A549 treated with RU486 at 1 μM for 4 hours (cell line): ENCODE data around the gene PUS1. TPM values are rescaled to one million over a fixed set of nuclear protein-coding genes. Genes with fewer than 3 reads are reported as not detected.

Experiments
- total RNA-seq: library from RNA; stranded (reverse); fragments of 200-300 nt; extraction: Qiagen RNA extraction; gene quantifications from 5 replicates; pipeline ENCODE4 v1.2.3, GENCODE V29; 2022; ENCODE audit warnings: low read depth

Gene PUS1
- total RNA-seq = 53.9 to 85.2 TPM (median 84.1 TPM) in 5 replicates

GRCh38 chr12:131928711-131929580 is at the start of gene PUS1:
TSS of gene PUS1 (plus strand) at chr12:131929276. CDS start at chr12:131929723, 447 bp downstream.

GRCh38 chr12:131894313-131894860 is 34.7 kb upstream of the PUS1 start, which contains the start of gene ULK1:
TSS of gene ULK1 (plus strand) at chr12:131894622. CDS start at chr12:131895002, 380 bp downstream.

GRCh38 chr12:131949431-131950181 is 20.5 kb downstream of the PUS1 start, which contains the start of gene EP400:
TSS of gene EP400 (plus strand) at chr12:131949942. CDS start at chr12:131960620, 10,678 bp downstream.

Other genes starting within 250 kb of the PUS1 start
- 26.2 to 31.5 TPM (median 30.9 TPM) in 5 replicates for gene SFSWAP, start 218.2 kb upstream of the PUS1 start, total RNA-seq
- 5.9 to 12.4 TPM (median 12.2 TPM) in 5 replicates for gene MMP17, start 100.9 kb upstream of the PUS1 start, total RNA-seq
- gene ULK1, start 34.7 kb upstream of the PUS1 start, total RNA-seq = 22.6 to 41.2 TPM (median 34.1 TPM) in 5 replicates
- gene EP400, start 20.7 kb downstream of the PUS1 start, total RNA-seq = 22.4 to 26.3 TPM (median 24.8 TPM) in 5 replicates
- gene DDX51, start 215.0 kb downstream of the PUS1 start, total RNA-seq = 20.9 to 28.9 TPM (median 28.3 TPM) in 5 replicates
- gene NOC4L, start 215.2 kb downstream of the PUS1 start, total RNA-seq = 36.9 to 66.0 TPM (median 60.9 TPM) in 5 replicates